Dermis blood vessel endothelial cell (primary cell): ENCODE data around the gene BRMS1. TPM values are rescaled to one million over a fixed set of nuclear protein-coding genes. Genes with fewer than 3 reads are reported as not detected.
"Not testable (repeated sequence)": the region's sequence is repeated elsewhere in the genome, so short reads cannot be mapped to it uniquely, and the experiment has no call there.

Experiments
- DNase-seq: peaks from one replicate; pipeline ENCODE4 v3.0.0; 2010
- total RNA-seq: library from RNA; depleted of rRNA; stranded (reverse); fragments of >200 nt; gene quantifications from 2 replicates; pipeline ENCODE4 v1.2.3, GENCODE V29; 2014

Gene BRMS1
- total RNA-seq, 1 donor from 2014 or later: 71.8 TPM

DNA sequence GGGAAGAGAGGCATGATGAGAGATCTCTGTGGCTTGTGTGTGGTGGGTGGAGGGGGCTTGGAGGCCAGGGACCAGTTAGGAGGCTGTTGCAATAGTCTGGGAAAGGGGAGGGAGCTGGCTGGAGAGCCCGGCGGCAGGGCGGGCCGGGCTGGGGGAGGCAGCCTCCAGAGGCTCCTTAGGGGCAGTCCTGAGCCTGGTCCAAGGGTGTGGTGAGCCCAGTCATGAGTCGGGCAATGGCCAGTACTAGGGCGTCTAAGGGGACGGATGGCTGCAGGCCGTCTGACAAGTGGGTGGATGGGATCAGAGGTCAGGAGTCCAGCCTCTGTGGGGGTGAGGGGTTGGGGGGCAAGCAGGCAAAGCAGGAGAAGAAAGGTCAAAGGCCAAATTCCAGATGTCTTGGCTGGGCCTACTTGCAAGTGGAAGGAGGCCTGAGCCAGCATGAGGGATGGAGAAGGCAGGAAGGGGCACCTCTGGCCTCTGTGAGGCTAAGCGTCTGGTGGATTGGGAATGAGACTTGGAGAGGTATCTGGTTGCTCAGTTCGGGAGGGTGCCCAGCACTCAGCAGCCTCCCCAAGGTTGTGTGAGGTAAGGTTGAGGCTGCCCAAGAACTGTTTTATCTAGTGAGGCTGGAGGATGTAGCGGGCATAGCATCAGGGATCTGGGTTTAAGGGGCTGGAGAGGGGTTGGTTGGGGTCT, 22.0 kb downstream of the BRMS1 start:
- DNase-seq: no peak

DNA sequence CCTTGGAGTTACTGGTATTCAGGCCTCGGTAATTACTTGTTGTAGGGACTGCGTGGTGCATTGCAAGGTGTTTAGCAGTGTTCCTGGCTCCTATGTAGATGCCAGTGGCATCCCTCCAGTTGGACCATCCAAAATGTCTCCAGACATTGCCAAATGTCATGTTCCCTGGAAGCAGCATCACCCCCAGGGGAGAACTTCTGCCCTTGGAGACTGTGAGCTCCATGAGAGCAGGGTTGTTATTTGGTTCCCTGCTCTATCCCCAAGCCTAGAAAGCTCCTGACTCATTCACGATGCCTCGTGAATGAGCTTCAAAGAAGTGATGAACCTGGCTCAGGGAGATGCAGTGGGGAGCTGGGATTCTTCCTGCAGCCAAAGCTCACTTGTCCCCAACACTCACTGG, 23.3 kb downstream of the BRMS1 start:
- no peak for DNase-seq

DNA sequence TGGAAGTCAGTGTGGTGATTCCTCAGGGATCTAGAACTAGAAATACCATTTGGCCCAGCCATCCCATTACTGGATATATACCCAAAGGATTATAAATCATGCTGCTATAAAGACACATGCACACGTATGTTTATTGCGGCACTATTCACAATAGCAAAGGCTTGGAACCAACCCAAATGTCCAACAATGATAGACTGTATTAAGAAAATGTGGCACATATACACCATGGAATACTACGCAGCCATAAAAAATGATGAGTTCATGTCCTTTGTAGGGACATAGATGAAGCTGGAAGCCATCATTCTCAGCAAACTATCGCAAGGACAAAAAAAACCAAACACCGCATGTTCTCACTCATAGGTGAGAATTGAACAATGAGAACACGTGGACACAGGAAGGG, 24.2 kb downstream of the BRMS1 start:
- DNase-seq: not testable (repeated sequence)

DNA sequence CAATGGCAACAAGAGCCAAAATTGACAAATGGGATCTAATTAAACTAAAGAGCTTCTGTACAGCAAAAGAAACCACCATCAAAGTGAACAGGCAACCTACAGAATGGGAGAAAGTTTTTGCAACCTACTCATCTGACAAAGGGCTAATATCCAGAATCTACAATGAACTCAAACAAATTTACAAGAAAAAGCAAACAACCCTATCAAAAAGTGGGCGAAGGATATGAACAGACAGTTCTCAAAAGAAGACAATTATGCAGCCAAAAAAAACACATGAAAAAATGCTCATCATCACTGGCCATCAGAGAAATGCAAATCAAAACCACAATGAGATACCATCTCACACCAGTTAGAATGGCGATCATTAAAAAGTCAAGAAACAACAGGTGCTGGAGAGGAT, 24.6 kb downstream of the BRMS1 start:
- DNase-seq: not testable (repeated sequence)

DNA sequence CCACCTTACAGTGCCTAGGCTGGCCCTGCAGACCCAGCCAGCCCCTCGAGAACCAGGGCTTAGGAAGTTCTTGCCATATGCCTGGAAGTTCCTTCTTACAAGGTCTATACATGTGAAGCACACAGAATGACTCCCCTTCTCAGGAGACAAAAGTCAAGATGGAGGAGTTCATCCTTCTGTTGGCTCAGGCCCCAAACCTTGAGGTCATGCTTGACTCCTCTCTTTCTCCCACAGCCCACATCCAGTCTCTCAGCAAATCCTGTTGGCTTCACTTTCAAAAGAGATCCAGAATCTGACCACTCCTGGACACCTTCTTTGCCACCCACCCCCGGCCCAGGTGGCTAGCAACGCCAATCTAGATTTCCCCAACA, 26.3 kb downstream of the BRMS1 start:
- DNase-seq: no peak

DNA sequence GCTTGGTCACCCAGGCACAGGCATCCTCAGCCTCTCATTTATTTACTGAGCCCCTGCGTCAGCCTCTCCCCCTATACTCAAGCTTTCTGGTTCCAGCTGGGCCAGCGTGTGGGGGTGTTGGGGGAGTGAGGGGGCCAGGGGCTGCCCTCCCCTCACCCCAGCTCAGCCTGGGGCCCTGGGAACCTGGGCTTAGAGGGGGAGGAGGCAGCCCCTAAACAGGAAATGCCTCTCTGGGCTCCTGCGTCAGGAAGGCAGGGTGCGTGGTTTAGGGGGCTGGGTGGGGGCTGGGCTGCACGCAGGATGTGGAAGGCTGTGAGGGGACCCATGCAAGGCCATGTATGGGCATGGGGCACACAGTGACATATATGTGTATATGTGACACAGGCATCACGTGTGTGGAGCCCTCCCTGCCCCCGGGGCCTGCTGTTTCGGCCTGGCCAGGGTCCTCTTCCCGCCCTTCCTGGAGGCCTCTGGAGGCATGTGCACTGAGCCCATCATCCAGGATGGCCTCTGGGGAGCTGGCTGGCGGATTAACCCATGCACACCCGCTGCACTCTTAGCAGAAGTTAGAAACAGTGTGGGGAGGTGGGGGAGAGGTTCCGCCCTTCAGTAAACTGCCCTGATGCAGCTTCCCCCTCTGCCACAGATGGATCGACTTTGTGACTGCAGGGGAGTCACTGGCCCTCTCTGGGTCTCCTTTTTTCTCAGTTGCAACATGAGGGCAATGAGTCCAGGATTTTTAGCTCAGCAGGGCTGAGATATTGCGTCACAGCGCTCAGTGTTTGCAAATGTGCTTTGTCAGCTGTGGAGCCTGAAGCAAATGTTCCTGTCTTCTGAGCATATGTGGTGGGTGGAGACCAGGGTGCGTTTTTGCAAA, 26.9 kb downstream of the BRMS1 start:
- DNase-seq: no peak

DNA sequence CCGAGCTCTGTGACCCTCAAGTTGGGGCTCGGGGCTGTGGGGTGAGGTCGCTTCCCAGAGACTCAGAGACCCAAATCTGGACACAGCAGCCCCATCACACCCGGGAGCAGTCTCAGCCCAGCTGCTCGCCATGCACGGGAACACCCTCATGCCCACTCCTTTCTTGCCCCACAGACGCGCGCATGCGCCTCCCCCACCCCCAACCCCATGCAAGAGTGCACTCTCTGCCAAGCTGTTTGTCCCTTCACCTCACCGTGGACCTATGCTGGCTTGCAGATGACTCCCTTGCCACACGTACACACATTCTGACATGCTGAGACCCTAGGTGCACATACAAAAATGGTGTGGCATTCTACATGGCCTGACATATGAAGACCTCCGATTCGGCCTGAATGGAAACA, 27.6 kb downstream of the BRMS1 start:
- peak; percentile 10 for DNase-seq

DNA sequence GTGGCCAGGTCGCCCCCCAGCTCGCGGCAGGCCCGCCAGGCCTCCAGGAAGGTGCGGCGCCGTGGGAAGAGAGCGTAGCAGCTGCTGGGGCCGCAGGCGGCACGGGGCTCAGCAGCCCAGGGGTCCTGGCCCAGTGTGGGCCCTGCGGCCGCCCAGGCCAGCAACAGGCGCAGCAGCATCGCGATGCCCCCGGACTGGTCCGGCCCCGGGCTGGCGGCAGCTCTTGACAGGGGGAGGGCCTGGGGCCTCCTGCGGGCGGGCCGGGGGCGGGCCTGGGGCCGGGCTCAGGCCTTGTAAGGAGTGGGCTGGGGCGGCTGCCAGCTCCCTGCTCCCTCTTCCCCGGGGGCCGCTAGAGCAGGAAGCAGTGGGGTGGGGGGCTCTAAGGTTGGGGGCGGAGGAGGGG, 28.1 kb downstream of the BRMS1 start, which contains the start of gene CD248:
CD248 (minus strand) TSS at position 196 of the 403 bp plus-strand sequence; CDS start at position 179, 17 bp downstream.
- DNase-seq: peak; percentile 22

DNA sequence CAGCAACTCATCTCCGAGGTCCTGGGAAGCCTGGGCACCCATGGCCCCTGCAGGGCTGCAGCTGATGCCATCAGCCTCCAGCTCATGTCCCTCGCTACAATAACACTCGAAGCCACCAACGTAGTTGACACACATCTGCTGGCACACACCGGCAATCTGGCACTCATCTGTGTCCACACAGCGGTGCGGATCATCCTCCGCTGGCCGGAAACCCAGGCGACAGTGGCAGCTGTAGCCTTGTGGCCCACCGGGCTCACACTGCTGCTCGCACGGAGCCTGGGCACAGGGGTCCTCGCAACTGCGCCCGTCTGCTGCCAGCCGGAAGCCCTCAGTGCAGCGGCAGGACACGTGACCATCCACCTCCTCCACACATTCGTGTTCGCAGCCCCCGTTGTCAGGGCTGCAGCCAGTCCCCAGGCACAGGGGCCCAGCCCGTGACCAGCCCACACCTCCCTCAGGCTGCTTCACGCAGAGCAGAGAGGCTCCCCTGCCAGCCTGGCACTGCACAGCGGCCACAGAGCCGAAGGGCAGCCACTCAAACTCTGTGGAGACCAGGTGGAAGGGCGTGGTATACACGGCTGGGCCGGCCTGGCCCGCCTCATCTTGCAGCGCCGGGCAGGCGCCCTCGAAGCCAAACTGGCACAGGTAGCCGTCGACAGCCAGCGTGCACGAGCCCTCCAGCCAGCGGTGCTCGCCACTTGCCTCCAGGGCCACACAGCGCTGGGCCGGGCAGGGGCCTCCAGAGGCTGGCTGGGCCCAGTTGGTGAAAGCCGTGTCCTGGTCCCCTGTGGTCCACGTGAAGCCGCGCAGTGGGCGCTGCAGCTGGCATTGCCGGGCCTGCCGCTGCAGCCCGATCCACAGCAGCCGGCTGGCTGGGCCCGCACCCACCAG, 28.7 kb downstream of the BRMS1 start:
- no peak for DNase-seq

DNA sequence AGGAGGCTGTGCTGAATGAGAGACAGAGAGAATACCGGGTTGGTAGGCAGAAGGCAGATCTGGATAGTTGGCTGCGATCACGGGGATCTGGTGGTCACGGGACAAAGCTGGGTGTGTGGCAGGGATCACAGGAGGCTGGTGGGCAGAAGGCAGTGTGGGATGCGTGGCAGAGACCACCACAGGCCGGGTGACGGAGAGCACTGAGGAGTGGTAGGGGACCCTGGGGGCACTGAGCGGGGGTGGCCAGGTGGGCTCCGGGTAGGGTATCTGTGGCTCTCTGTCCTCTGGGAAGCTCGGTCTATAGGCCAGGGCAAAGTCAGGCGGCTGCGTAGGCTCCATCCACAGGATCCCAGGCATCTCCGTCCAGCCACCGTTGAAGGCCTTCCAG, 29.4 kb downstream of the BRMS1 start:
- DNase-seq: no peak

DNA sequence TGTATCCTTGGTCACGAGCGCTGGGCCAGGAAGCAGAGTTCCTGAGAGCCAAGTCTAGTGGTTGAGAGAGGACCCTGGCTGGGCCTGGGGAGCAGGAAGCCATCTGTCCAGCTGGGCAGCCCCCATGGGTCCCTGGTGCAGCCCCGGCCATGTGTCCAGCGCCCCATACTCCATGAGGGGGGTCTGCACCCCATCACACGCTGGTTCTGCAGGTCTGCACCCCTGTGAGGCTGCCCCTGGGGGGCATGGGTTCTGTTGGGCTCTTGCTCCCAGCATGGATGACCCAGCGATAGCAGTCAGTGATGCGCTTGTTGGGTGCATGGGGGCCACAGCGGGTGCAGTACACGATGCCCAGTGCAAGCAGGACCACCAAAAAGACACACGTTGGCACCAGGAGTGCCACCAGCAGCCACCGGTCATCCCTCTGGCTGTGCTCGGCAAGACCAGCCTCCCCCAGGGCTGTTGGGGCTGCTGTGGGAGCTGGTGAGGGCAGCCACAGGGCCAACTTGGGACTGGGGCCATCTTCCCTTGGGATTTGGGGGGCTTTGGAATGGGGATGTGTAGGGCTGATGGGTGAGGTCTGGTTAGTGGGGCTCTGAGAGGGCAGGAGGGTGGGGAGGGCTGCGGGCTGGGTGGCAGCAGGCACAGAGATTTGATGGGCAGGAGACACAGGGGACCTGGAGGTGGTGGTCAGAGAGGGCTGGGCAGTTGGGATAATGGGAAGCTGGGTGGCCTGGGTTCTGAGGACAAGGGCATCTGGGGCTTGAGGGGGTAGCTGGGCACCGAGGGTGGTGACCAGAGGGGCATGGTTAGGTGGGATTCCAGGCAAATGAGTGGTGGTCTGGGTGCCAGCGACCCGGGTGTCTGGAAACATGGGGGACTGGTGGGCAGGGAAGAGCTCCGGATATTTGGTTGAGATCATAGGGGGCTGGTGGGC, 30.1 kb downstream of the BRMS1 start:
- no peak for DNase-seq

DNA sequence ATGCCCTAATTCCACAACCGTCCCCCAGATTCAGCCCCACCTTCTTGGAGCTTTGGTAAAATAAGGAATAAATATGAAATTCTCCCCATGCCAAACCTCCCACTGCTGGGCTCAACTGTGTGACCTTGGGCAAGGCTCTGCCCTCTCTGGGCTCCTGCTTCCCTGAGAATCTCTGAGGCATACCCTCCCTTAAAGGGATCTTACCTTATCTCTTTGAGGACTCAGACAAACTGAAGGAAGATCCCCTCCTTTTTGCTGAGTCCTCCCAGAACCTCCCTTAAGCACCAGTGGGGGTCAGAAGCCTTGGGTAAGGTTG, 30.8 kb downstream of the BRMS1 start:
- DNase-seq: no peak

DNA sequence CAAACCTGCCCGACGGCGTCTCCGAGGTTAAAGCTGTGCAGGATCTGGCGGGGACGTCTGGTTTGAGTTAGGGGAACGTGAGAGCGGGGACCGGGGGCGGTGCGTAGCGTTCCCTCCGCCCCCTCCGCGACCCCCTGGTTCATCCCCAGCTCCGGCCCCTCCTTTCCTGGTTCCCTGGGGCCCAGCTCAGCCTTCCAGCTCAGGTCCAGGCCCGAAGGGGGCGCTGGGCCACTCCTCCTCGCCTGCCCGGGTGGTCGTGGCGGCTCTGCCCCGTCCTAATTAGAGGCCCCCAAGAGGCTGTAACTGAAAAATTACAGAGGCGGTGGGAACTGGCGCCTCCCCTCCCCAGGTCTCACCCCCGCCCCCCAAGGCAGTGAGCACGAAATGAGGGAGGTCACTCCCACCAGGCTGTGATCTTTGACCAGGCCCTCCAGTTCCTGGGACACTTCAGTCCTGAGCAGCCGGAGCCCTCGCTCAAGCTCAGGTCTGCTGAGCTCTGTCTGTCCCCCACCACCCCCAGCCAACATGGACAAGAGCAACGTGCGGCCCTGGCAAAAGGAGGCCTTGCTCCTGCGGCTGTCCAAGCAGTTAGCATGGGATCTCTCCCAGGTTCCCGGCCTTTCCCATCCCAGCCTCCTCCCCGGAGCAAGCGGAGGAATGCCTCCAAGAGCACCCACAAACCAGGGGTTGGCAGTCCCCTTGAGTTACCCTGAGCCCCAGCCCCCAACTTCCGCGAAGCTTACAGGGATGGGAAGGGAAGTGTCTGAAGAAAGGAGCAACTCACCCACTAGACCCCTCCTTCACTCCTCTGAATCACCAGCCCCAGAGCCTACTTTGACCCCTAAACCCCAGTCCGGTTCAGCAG, 31.4 kb downstream of the BRMS1 start:
- DNase-seq: no peak

DNA sequence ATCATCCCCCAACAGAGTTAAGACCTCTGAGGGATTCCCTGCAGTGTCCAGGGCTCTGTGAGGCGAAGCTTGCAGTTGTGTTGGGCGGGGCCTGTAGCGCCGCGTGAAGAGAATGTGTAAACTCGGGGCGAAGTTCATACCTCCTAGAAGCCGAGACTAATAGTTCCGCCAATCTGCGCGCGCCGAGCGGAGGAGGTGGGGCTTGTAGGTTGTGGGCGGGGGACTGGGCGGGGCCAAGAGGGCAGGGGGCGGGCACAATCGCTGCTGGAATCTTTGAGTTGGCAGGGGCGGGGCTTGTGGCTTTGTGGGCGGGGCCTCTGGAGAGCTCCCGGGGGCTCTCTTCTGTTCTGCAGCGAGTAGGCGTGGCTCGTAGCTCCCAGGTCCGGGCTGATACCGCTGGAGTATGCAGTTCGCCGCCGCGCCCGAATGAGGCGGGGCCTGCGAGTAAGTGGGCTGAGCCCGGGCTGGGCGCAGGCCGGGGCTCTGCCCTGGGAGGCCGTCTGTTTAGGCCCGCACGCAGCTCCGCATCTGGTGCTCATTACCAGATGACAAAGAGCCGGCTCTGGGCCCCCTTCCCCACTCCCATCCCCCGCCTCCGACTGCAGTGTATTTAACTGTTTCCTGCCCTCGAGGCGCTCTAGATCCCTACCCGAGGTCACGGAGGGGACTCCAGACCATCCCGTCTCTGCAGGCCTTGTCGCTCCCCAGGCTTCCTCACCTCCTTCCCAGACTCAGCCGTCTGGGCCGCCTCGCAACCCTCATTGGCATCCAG, 32.2 kb downstream of the BRMS1 start:
- DNase-seq: peak; percentile 96

DNA sequence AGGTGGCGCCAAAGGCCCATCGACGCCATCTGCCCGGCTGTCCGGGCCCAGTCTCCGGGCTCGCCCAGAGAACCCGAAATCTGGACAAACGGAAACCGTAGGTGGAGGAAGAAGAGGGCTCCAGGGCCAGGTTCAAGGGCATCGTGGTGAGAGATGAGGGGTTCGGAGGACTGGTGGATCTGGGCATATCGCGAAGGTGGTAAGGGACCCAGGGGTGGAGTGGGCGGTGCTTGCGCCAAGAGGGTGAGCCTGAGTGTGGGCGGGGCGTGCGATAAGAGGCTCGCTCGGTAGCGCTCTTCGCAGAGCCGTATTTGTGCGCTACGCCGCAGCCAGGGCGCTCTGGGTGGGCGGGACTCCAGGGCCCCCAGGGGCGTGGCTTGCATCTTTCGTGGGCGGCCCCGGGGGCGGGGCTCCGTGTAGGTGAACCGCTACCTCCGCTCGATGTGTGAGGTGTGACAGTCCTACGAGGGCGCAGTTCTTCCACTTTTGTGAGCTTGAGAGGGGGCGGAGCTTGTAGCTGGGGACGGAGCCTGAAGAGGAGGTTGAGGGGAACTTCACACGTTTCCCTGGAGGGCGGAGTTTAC, 32.8 kb downstream of the BRMS1 start:
- peak; percentile 92 for DNase-seq

DNA sequence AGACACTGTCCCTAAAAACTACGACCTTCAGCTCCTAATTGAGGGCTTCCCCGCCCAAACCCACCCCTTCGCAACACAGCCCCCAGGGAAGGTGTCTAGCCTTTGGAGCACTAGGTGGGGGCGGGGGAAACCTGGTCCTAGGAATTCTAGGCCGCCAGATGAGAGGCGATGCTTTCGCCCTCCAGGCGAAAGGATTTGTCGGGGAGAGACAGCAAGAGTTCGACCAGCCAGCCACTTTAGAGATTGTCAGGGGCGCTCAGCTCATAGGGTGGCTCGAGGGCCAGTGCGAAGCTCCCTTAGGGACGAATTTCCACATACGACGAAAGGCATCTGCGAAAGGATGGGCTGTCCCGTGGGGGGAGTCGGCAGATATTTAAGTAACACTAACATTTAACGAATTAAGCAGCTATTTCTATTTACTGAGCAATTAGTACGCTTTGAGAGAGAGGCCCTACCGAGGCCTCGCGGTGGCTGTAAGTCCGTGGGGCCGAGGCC, 33.4 kb downstream of the BRMS1 start:
- no peak for DNase-seq

DNA sequence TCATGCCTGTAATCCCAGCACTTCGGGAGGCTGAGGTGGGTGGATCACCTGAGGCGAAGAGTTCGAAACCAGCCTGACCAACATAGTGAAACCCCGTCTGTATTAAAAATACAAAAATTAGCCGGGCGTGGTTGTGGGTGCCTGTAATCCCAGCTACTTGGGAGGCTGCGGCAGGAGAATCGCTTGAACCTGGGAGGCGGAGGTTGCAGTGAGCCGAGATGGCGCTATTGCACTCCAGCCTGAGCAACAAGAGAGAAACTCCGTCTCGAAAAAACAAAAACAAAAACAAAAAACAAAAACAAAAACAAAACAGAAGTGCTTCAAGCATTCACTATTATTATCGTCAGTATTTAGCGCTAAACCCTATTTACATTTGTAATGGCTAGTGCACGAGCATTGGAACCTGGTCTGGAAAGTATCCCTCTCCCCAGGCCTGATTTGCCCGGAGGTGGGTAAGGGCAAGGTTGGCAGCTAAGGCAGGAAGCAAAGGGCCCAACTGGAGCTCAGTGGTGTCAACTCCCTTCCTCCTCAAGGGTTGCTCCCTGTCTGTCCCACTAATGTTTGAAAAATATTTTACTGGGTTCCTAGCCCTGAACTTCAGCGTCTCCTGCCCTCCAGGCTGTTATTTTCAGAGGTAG, 34.0 kb downstream of the BRMS1 start:
- DNase-seq: not testable (repeated sequence)

DNA sequence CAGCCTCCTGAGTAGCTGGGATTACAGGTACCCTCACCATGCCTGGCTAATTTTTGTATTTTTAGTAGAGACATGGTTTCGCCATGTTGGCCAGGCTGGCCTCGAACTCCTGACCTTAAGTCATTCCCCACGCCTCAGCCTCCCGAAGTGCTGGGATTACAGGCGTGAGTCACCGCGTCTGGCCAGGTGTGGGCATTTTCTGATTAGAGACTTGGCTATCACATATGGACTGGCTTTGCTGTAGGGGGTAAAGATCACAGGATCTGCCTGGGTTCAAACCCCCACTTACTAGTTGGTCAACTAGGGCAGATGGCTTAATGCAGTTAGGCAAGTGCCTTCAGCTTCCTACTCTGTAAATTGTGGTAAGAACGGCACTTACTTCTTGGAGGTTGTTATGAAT, 34.6 kb downstream of the BRMS1 start:
- no peak for DNase-seq

DNA sequence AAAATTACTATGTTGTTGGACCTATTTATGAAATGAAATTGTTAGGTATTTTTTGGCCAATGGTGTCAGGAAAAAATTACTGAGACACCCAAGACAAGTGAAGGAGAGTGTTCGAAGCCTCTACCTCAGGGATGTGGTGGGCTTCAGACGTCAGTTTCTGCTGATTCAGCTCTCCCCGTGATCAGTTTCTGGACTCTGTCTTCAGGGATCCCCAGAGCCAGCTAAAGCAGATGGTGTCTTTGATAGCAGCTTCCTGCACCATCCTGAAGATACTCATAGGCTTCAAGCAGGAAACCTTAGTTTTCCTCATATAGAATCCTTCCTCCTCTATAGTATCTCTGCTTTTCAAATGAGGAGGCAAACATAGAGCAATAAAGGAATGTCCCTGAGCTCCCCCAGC, 35.4 kb downstream of the BRMS1 start:
- no peak for DNase-seq
